NCI-H345 treated with DMSO at 0.1 percent for 48 hours (cell line): ENCODE data around the gene EBF3.

ENCODE experiments used
- DNase-seq: peaks from one replicate; lab custom pipeline; 2025; ENCODE audit not compliant: unreplicated experiment; lab: John Stamatoyannopoulos, UW

Gene EBF3

GRCh38 chr10:129945526-129945925 is 18.5 kb downstream of the EBF3 start:
- DNase-seq = no peak

- no peak for DNase-seq
Measured at GRCh38 chr10:129945064-129945463, 19.0 kb downstream of the EBF3 start.

GRCh38 chr10:129944456-129944855 is 19.6 kb downstream of the EBF3 start:
- DNase-seq = no peak

GRCh38 chr10:129942936-129943715 is 20.9 kb downstream of the EBF3 start:
- DNase-seq = no peak

GRCh38 chr10:129942391-129942790 is 21.7 kb downstream of the EBF3 start:
- DNase-seq = no peak

- DNase-seq = no peak
Measured at GRCh38 chr10:129942019-129942277, 22.1 kb downstream of the EBF3 start.

GRCh38 chr10:129941199-129942018 is 22.7 kb downstream of the EBF3 start:
- DNase-seq = no peak

- DNase-seq = no peak
Measured at GRCh38 chr10:129940617-129941198, 23.4 kb downstream of the EBF3 start.

GRCh38 chr10:129939416-129940275 is 24.4 kb downstream of the EBF3 start:
- DNase-seq = no peak

- DNase-seq = no peak
Measured at GRCh38 chr10:129938460-129938859, 25.6 kb downstream of the EBF3 start.

- DNase-seq = no peak
Measured at GRCh38 chr10:129937351-129937751, 26.7 kb downstream of the EBF3 start.

GRCh38 chr10:129936923-129937300 is 27.2 kb downstream of the EBF3 start:
- no peak for DNase-seq

- DNase-seq = no peak
Measured at GRCh38 chr10:129936266-129936922, 27.7 kb downstream of the EBF3 start.

GRCh38 chr10:129935867-129936152 is 28.3 kb downstream of the EBF3 start:
- no peak for DNase-seq

GRCh38 chr10:129935102-129935866 is 28.8 kb downstream of the EBF3 start:
- no peak for DNase-seq

- DNase-seq = no peak
Measured at GRCh38 chr10:129934196-129934925, 29.7 kb downstream of the EBF3 start.

- no peak for DNase-seq
Measured at GRCh38 chr10:129933456-129934092, 30.5 kb downstream of the EBF3 start.

- no peak for DNase-seq
Measured at GRCh38 chr10:129932751-129933433, 31.2 kb downstream of the EBF3 start.

GRCh38 chr10:129932182-129932581 is 31.9 kb downstream of the EBF3 start:
- no peak for DNase-seq
